ENCODE results near the gene GFAP.

The GFAP gene

GRCh38 chr17:44899074-44899782 is 16.1 kb downstream of the GFAP start, which contains the start of gene EFTUD2:
Gene EFTUD2, minus strand, starts transcription at chr17:44899445. Its CDS starts 4,924 bp downstream, at chr17:44894521.
- peak; percentile 98 for DNase-seq

GRCh38 chr17:44898768-44899073 is 16.6 kb downstream of the GFAP start:
- DNase-seq, result no peak

GRCh38 chr17:44894642-44895041 is 20.7 kb downstream of the GFAP start:
- DNase-seq, result no peak

- DNase-seq, result peak; percentile 21
Measured at GRCh38 chr17:44892250-44892649, 23.1 kb downstream of the GFAP start.

- no peak for DNase-seq
Measured at GRCh38 chr17:44889003-44889402, 26.3 kb downstream of the GFAP start.

DNA sequence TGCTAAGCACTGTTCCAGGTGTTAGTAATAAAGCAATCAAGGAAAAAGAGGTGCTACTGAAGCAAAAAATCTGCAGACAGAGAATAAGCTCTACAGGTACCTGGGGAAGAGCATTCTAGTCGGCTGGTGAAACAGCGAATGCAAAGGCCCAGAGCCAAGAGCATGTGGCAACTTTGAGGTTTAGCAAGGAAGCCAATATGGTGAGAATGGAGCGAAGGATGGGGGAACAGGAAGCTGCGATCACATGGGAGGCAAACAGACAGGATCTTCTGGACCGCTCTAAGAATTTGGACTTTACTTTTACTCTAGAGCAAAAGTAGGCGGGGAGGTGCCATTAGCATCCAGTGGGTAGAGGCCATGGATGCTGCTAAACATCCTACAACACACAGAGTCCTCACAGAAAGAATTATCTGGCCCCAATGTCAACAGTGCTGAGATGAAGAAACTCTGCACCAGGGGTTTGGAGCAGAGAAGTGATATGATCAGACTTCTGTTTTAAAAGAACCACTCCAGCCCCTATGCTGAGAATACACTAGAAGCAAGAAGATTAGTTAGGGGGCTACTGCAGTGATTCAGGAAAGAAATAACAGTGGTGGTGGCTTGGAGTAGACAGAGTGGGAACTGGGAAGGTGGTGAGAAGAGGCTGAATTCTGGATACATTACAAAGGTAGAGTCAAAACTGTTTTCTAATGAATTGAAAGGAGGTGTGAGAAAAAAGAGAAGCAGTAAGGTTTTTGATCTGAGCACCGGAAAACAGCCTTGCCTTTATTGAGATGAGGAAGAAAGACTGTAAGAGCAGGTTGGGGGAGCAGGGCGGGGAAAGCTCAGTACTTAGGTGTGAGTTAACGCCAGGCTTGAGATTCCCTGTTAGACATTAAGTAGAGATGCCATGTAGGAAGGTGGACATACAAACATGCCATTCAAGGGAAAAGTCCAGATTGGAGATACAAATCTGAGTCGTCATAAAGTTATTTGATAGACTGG is 27.0 kb downstream of the GFAP start:
- no peak for DNase-seq

- no peak for DNase-seq
Measured at GRCh38 chr17:44887016-44887415, 28.3 kb downstream of the GFAP start.

GRCh38 chr17:44884941-44885340 is 30.4 kb downstream of the GFAP start:
- DNase-seq, result no peak

GRCh38 chr17:44881145-44881544 is 34.2 kb downstream of the GFAP start:
- no peak for DNase-seq

GRCh38 chr17:44880062-44880461 is 35.2 kb downstream of the GFAP start:
- DNase-seq, result no peak

GRCh38 chr17:44879376-44879775 is 35.9 kb downstream of the GFAP start:
- no peak for DNase-seq

DNA sequence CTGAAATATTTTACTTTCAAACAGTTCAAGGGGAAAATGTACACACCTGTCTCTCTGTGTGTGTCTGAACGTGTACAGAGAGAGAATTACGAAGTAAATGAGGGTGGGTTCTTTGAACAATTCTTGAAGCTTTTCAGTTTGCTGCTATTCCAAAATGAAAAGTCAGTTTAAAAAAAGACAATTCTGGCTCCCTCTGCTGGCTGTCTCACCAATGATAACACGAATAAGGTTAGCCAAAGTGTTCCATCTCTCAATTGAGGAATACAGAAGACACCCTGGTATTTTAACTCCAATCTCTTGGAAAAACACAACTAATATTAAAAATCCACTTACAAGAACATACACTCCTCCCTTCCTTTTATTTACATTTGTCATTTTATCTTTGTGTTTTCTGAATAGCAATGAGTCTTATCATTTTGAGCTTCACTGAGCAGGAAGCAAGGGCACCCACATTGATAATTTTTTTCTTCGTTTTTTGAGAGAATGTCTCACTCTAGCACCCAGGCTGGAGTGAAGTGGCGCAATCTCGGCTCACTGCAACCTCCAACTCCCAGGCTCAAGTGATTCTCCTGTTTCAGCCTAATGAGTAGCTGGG is 36.6 kb downstream of the GFAP start:
- DNase-seq, result peak; percentile 80

DNA sequence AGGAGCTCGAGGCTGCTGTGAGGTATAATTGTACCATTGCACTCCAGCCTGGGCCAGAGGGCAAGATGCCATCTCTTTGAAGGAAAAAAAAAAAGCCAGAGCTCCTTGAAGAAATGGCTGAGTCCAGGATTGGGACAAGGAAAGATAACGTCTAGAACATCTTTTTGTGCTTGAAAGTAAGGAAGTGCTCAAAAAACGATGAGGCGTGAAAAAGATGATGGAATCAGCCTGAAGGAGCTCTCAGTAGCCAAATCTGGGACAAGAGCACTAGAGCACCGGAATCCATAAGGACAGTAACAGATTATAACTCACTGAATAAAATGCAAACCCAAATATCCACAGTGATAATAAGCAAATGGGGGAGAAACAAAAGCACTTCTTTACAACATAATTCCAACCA is 38.2 kb downstream of the GFAP start:
- DNase-seq, result no peak

DNA sequence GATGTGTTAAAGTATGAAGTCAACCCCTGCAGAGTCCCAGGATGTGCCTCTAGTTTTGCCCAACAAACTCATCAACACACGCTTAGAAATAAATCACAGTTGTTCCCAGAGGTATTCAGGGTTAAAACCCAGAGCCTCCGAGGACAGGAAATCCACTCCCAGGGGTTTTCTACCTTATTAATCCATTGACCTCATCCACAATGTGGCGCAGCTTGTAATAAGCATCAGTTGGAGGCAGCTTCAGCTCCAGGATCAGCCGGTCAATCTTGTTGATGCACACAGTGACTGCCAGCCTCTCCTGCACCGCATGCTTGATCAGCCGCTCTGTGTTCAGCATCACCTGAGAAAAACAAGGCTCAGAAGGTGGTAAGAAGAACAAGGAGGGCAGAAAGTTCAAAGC is 39.5 kb downstream of the GFAP start:
- DNase-seq, result no peak

- no peak for DNase-seq
Measured at GRCh38 chr17:44872131-44872768, 43.0 kb downstream of the GFAP start.

- no peak for DNase-seq
Measured at GRCh38 chr17:44871556-44871955, 43.7 kb downstream of the GFAP start.

DNA sequence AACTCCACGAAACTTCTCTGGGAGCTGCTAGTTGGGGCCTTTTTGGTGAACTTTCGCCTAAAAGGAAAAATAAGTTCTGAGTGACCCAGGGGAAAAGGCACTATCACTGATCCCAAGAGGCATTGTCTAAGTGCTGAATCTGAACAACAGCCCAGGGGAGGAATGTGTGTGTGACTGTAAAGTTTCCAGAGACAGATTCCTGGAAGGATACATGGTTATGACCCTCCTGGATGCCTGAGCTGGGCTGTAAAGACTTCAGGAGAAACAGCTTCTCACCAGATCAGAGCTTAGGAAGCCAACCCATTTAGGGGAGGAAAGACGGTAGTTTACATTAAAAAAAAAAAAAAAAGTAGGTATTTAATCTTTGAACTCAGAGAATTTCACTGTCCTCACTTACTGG is 47.5 kb downstream of the GFAP start:
- no peak for DNase-seq

DNA sequence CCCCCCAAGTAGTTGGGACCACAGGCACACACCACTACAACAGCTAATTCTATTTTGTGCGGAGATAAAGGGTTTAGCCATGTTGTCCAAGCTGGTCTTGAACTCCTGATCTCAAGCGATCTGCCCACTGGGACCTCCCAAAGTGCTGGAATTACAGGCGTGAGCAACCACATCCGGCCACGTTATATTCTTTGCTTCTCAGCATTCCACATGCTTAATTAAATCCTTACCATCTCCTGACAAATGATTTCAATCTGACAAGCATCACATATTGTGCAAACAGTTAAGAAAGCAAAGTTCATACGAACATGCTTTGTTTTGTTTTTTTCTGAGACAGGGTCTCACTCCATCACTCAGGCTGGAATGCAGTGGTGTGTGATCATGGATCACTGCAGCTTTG is 49.4 kb downstream of the GFAP start:
- no peak for DNase-seq

- peak; percentile 91 for DNase-seq
Measured at GRCh38 chr17:44865231-44865660, 50.1 kb downstream of the GFAP start.

- no peak for DNase-seq
Measured at GRCh38 chr17:44864831-44865230, 50.5 kb downstream of the GFAP start.

DNA sequence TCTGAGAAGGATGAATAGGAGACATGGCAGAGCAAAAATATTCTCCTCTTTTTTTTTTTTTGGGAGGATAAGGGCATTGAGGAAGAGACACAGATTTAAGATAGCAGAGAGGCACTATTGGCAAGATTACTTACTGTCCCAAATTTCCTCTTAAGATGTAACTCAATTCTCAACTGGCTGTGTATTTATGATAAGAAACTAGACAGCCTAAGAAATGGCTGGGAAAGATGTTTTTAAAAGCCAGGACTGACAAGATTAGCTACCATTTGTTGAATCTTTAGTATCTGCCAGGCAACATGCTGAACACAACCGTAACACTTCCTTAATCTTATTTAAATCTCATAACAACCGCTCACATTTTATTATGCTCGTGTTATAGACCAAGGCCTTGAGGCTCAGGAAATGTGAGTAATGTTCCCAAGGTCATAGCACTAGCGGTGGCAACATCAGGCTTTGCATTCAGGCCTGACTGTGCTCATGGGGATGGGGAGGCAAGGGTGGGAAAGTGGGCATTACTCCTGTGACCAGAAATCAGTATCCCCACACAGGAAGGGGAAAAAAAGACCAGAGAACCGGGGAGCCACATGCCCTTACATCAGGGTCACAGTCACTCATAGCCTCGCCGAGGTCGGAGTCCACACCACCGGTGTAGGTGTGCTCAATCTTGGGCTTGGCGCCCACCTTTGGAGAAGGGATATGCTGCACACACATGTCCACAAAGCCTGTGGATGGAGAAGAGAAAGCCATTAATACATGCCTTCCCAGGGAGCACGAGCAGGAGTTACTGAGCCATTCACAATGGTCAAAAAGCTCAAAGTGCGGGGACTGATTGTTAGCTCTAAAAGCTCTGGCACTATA is 52.0 kb downstream of the GFAP start:
- DNase-seq, result no peak

GRCh38 chr17:44862278-44862914 is 52.9 kb downstream of the GFAP start:
- DNase-seq, result no peak
